ENCODE measurements around the gene CFAP45.

CFAP45 gene

GRCh38 chr1:159828581-159829272 is 71.2 kb downstream of the CFAP45 start:
- H3K27ac Mint-ChIP-seq = peak overlapping the region; percentile 99
- peaks cover 95% of the 10 kb centered on the region for H3K4me1 Mint-ChIP-seq (ENCODE audit: low read depth)
- no peaks in the 10 kb centered on the region for H3K27me3 Mint-ChIP-seq
- H3K4me3 Mint-ChIP-seq = peak overlapping the region; percentile 98
- H3K36me3 Mint-ChIP-seq (ENCODE audit: low read depth) = peaks cover 72% of the 10 kb centered on the region
- no peaks in the 10 kb centered on the region for H3K9me3 Mint-ChIP-seq
- intact Hi-C loops (cut with micrococcal nuclease) = loop anchor here (1.0 to 5.0 kb wide), 3 partner anchors 29 to 62 kb away; partner anchors contain the start of gene DUSP23

GRCh38 chr1:159828176-159828575 is 71.8 kb downstream of the CFAP45 start:
- H3K27me3 Mint-ChIP-seq = peaks cover 1% of the 10 kb centered on the region
- H3K36me3 Mint-ChIP-seq (ENCODE audit: low read depth) = peaks cover 67% of the 10 kb centered on the region
- no peaks in the 10 kb centered on the region for H3K9me3 Mint-ChIP-seq
- peak overlapping the region; percentile 98 for H3K4me3 Mint-ChIP-seq
- intact Hi-C loops (cut with micrococcal nuclease) = loop anchor here (5.0 kb wide), 1 partner anchor 46 kb away; the partner anchor contains the start of gene DUSP23
- peaks cover 95% of the 10 kb centered on the region for H3K4me1 Mint-ChIP-seq (ENCODE audit: low read depth)
- peak overlapping the region; percentile 99 for H3K27ac Mint-ChIP-seq

GRCh38 chr1:159827549-159827948 is 72.4 kb downstream of the CFAP45 start:
- Mint-ChIP-seq H3K27me3 (peaks cover 3% of the 10 kb centered on the region), H3K36me3 (ENCODE audit: low read depth) (peaks cover 63% of the 10 kb centered on the region), H3K4me1 (ENCODE audit: low read depth) (peaks cover 95% of the 10 kb centered on the region), H3K27ac (peak overlapping the region; percentile 99), H3K9me3 (no peaks in the 10 kb centered on the region), H3K4me3 (peak overlapping the region; percentile 98)
- intact Hi-C loops (cut with micrococcal nuclease) = loop anchor here (5.0 kb wide), 1 partner anchor 45 kb away; the partner anchor contains the start of gene DUSP23

GRCh38 chr1:159827102-159827490 is 72.9 kb downstream of the CFAP45 start:
- peaks cover 95% of the 10 kb centered on the region for H3K4me1 Mint-ChIP-seq (ENCODE audit: low read depth)
- H3K4me3 Mint-ChIP-seq = peak overlapping the region; percentile 98

GRCh38 chr1:159826441-159827101 is 73.4 kb downstream of the CFAP45 start, which contains the start of gene SLAMF8:
Gene SLAMF8, plus strand, starts transcription at chr1:159826873. Its CDS starts 26 bp downstream, at chr1:159826899.
- Mint-ChIP-seq H3K4me1 (ENCODE audit: low read depth) (peaks cover 95% of the 10 kb centered on the region), H3K9me3 (no peaks in the 10 kb centered on the region), H3K36me3 (ENCODE audit: low read depth) (peaks cover 62% of the 10 kb centered on the region), H3K27ac (peak within 1 kb of the TSS; percentile 99), H3K4me3 (peak within 1 kb of the TSS; percentile 98), H3K27me3 (peaks cover 4% of the 10 kb centered on the region)
- intact Hi-C loops (cut with micrococcal nuclease) = loop anchor here (5.0 kb wide), 1 partner anchor 44 kb away; the partner anchor contains the start of gene DUSP23

More at GRCh38 chr1:159827102-159827490, 72.9 kb downstream of the CFAP45 start:
- intact Hi-C loops (cut with micrococcal nuclease) = loop anchor here (5.0 kb wide), 1 partner anchor 45 kb away; the partner anchor contains the start of gene DUSP23
- Mint-ChIP-seq H3K27me3 (peaks cover 4% of the 10 kb centered on the region), H3K36me3 (ENCODE audit: low read depth) (peaks cover 63% of the 10 kb centered on the region), H3K27ac (peak overlapping the region; percentile 99), H3K9me3 (no peaks in the 10 kb centered on the region)

- Mint-ChIP-seq H3K27ac (peak overlapping the region; percentile 99), H3K27me3 (peaks cover 4% of the 10 kb centered on the region)
- intact Hi-C loops (cut with micrococcal nuclease) = loop anchor here (5.0 kb wide), 1 partner anchor 43 kb away; the partner anchor contains the start of gene DUSP23
Observed at GRCh38 chr1:159825564-159825963, 74.4 kb downstream of the CFAP45 start.

GRCh38 chr1:159823406-159823805 is 76.6 kb downstream of the CFAP45 start:
- Mint-ChIP-seq H3K27ac (peak overlapping the region; percentile 99), H3K27me3 (peaks cover 6% of the 10 kb centered on the region), H3K9me3 (no peaks in the 10 kb centered on the region), H3K4me1 (ENCODE audit: low read depth) (peaks cover 85% of the 10 kb centered on the region), H3K4me3 (no peak overlapping the region), H3K36me3 (ENCODE audit: low read depth) (peaks cover 44% of the 10 kb centered on the region)
- intact Hi-C loops (cut with micrococcal nuclease) = no loop called here

More at GRCh38 chr1:159825564-159825963, 74.4 kb downstream of the CFAP45 start:
- Mint-ChIP-seq H3K4me1 (ENCODE audit: low read depth) (peaks cover 95% of the 10 kb centered on the region), H3K4me3 (peak overlapping the region; percentile 98), H3K36me3 (ENCODE audit: low read depth) (peaks cover 52% of the 10 kb centered on the region), H3K9me3 (no peaks in the 10 kb centered on the region)
